ENCODE results near the gene TXNRD2.

TXNRD2 gene

GRCh38 chr22:19982991-19983578, 41.5 kb upstream of the TXNRD2 start:
- H3K4me1 ChIP-seq (ENCODE audit: insufficient read depth, low read length): no peaks in the 10 kb centered on the region
- H3K79me2 ChIP-seq (ENCODE audit: insufficient read depth, low read length): no peaks in the 10 kb centered on the region
- DNase-seq: no peak
- H3K4me2 ChIP-seq (ENCODE audit: insufficient read depth, low read length): no peak overlapping the region
- H3K27ac ChIP-seq (ENCODE audit: low read length): no peak overlapping the region
- H3K4me3 ChIP-seq (ENCODE audit: low read depth in 1 of 2, low read length in 2 of 2): no peak overlapping the region
- TF ChIP-seq, protein P1, sequence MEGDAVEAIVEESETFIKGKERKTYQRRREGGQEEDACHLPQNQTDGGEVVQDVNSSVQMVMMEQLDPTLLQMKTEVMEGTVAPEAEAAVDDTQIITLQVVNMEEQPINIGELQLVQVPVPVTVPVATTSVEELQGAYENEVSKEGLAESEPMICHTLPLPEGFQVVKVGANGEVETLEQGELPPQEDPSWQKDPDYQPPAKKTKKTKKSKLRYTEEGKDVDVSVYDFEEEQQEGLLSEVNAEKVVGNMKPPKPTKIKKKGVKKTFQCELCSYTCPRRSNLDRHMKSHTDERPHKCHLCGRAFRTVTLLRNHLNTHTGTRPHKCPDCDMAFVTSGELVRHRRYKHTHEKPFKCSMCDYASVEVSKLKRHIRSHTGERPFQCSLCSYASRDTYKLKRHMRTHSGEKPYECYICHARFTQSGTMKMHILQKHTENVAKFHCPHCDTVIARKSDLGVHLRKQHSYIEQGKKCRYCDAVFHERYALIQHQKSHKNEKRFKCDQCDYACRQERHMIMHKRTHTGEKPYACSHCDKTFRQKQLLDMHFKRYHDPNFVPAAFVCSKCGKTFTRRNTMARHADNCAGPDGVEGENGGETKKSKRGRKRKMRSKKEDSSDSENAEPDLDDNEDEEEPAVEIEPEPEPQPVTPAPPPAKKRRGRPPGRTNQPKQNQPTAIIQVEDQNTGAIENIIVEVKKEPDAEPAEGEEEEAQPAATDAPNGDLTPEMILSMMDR (IDR thresholded peaks at IDR 0.05; ENCODE audit: borderline replicate concordance, extremely low read depth, low read length, poor library complexity, severe bottlenecking): no peak
- TF ChIP-seq EZH2 (IDR thresholded peaks at IDR 0.05; ENCODE audit: borderline replicate concordance, low read depth, low read length, severe bottlenecking): no peak
- no peaks in the 10 kb centered on the region for H3K27me3 ChIP-seq (ENCODE audit: insufficient read depth, low read length, poor library complexity)
- peaks cover 12% of the 10 kb centered on the region; the same call in 1 of the 2 replicates for H4K20me1 ChIP-seq (ENCODE audit: insufficient read depth, low read length)
- ATAC-seq (ENCODE audit: insufficient read depth, low read depth): no peak
- no peaks in the 10 kb centered on the region for H3K36me3 ChIP-seq (ENCODE audit: insufficient read depth, low read length)
- no peak overlapping the region for H2AFZ ChIP-seq (ENCODE audit: low read depth, low read length)
- H3K9me3 ChIP-seq (ENCODE audit: insufficient read depth, low read length, severe bottlenecking): no peaks in the 10 kb centered on the region
- H3K9ac ChIP-seq (ENCODE audit: low read depth, low read length): no peak overlapping the region

DNA sequence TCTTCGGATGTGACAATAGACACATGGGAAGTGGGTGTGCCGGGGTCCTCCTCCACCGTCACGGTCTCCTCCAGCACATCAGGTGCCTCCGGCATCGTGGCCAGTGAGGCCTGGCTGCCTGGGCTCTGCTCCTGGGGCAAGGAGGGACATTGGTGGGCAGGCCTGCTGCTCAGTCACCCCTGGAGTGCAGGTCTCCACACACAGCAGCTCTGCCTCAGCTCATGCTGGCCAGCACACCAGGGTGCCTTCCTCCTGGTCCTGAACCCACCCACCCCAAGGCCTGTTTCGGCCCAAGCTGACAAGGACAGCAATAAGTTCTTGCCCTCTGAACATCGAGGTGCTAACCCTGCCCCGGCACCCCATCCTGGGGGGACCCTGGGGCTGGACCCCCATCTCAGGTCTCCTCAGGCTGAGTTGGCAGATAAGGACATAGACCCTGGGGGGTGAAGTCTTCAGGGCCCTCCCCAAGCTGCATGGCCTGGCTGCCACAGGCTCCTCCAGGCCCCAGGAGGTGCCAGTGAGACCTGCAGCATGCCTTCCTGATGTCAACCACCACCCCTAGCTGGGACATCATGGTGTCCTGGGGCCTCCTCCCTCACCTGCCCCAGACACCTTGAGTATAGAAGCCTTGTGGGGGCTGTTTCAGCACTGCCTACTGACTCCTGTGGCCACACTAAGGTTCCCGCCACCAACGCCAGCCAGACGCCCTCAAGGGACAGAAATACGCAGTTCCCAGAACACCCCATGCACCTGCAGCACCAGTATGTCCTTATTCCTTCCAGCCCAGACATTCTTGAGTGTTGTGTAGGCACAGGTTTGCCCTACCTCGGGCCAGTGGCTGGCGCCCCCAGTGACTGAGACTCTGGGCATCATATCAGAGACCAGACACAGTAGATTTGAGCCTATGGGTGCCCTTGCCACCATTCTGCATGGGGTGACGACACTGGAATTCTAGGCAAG, 40.6 kb upstream of the TXNRD2 start:
- Histone ChIP-seq H3K4me1 (ENCODE audit: insufficient read depth, low read length) (no peaks in the 10 kb centered on the region), H3K4me2 (ENCODE audit: insufficient read depth, low read length) (no peak overlapping the region), H3K27ac (ENCODE audit: low read length) (no peak overlapping the region), H3K79me2 (ENCODE audit: insufficient read depth, low read length) (no peaks in the 10 kb centered on the region), H2AFZ (ENCODE audit: low read depth, low read length) (no peak overlapping the region), H3K4me3 (ENCODE audit: low read depth in 1 of 2, low read length in 2 of 2) (no peak overlapping the region), H3K27me3 (ENCODE audit: insufficient read depth, low read length, poor library complexity) (no peaks in the 10 kb centered on the region), H3K9ac (ENCODE audit: low read depth, low read length) (no peak overlapping the region), H4K20me1 (ENCODE audit: insufficient read depth, low read length) (peaks cover 12% of the 10 kb centered on the region; the same call in 1 of the 2 replicates), H3K9me3 (ENCODE audit: insufficient read depth, low read length, severe bottlenecking) (no peaks in the 10 kb centered on the region), H3K36me3 (ENCODE audit: insufficient read depth, low read length) (no peaks in the 10 kb centered on the region)
- DNase-seq (no peak), ATAC-seq (ENCODE audit: insufficient read depth, low read depth) (no peak)
- TF ChIP-seq, protein P1 (IDR thresholded peaks at IDR 0.05; ENCODE audit: borderline replicate concordance, extremely low read depth, low read length, poor library complexity, severe bottlenecking): no peak
- TF ChIP-seq EZH2 (IDR thresholded peaks at IDR 0.05; ENCODE audit: borderline replicate concordance, low read depth, low read length, severe bottlenecking): no peak

- H3K4me2 ChIP-seq (ENCODE audit: insufficient read depth, low read length): no peak overlapping the region
- no peaks in the 10 kb centered on the region for H3K36me3 ChIP-seq (ENCODE audit: insufficient read depth, low read length)
- no peaks in the 10 kb centered on the region for H3K9me3 ChIP-seq (ENCODE audit: insufficient read depth, low read length, severe bottlenecking)
- TF ChIP-seq EZH2 (IDR thresholded peaks at IDR 0.05; ENCODE audit: borderline replicate concordance, low read depth, low read length, severe bottlenecking): no peak
- TF ChIP-seq, protein P1 (IDR thresholded peaks at IDR 0.05; ENCODE audit: borderline replicate concordance, extremely low read depth, low read length, poor library complexity, severe bottlenecking): no peak
- H2AFZ ChIP-seq (ENCODE audit: low read depth, low read length): no peak overlapping the region
- H3K27ac ChIP-seq (ENCODE audit: low read length): no peak overlapping the region
- H4K20me1 ChIP-seq (ENCODE audit: insufficient read depth, low read length): peaks cover 12% of the 10 kb centered on the region; the same call in 1 of the 2 replicates
- no peaks in the 10 kb centered on the region for H3K27me3 ChIP-seq (ENCODE audit: insufficient read depth, low read length, poor library complexity)
- ATAC-seq (ENCODE audit: insufficient read depth, low read depth) (no peak), DNase-seq (no peak)
- no peak overlapping the region for H3K9ac ChIP-seq (ENCODE audit: low read depth, low read length)
- H3K4me1 ChIP-seq (ENCODE audit: insufficient read depth, low read length): no peaks in the 10 kb centered on the region
- H3K4me3 ChIP-seq (ENCODE audit: low read depth in 1 of 2, low read length in 2 of 2): no peak overlapping the region
- H3K79me2 ChIP-seq (ENCODE audit: insufficient read depth, low read length): no peaks in the 10 kb centered on the region
Observed at GRCh38 chr22:19981171-19981960, 39.7 kb upstream of the TXNRD2 start.
